GM12878 (cell line): ENCODE data around the gene TRIM54. TPM values are rescaled to one million over a fixed set of nuclear protein-coding genes. Genes with fewer than 3 reads are reported as not detected.

ENCODE experiments used
- ATAC-seq: fragments of 200-7000 bp; cut with Tn5 transposase; 3 replicates; pipeline ENCODE4 v1.9.1; 2020; ENCODE audit warnings: mild to moderate bottlenecking, moderate library complexity
- BruUV-seq: library from RNA; stranded (reverse); fragments of 400-500 nt; replicated peaks from 2 replicates; lab custom pipeline; 2021; lab: Mats Ljungman, UMichigan
- CTCF ChIA-PET: fragments of 300-600 bp; sonication (Branson Sonifier 250); formaldehyde crosslinking; extraction: SDS; loops from one replicate; lab custom pipeline; 2021; ENCODE audit warnings: inconsistent platforms; lab: Yijun Ruan, JAX
- POLR2A ChIA-PET: fragments of 350-600 bp; formaldehyde crosslinking; extraction: SDS; loops from one replicate; lab custom pipeline; 2021; ENCODE audit warnings: inconsistent platforms; lab: Charles Lee
- RAD21 ChIA-PET: fragments of 300-600 bp; sonication (Branson Sonifier 250); formaldehyde crosslinking; loops from one replicate; lab custom pipeline; 2023; ENCODE audit warnings: antibody characterized with exemption; ENCODE audit not compliant: unreplicated experiment; lab: Charles Lee
- SMC1A ChIA-PET: fragments of 300-600 bp; sonication (Branson Sonifier 250); formaldehyde crosslinking; loops from one replicate; lab custom pipeline; 2023; ENCODE audit not compliant: unreplicated experiment, uncharacterized antibody; lab: Charles Lee
- DNase-seq: peaks from one replicate; pipeline ENCODE4 v3.0.0-alpha.2; 2011; ENCODE audit warnings: low read depth, low spot score
- FAIRE-seq: peaks from 3 replicates; lab custom pipeline; 2011; peaks lifted over from hg19 to GRCh38; lab: Jason Lieb, UNC
- H2AFZ ChIP-seq: 2 replicates; pipeline ENCODE4 v1.6.0; 2011; ENCODE audit warnings: low read depth, low read length, control low read depth; ENCODE audit not compliant: control insufficient read depth
- H3K27ac ChIP-seq: 2 replicates; pipeline ENCODE4 v1.5.1; 2011; ENCODE audit warnings: control low read depth; ENCODE audit not compliant: control insufficient read depth, insufficient read depth
- H3K27me3 ChIP-seq, 2 experiments: replicated peaks in 1 of 2; 2 replicates each; pipeline versions ENCODE4 v1.6.0 to v1.6.1; 2011; ENCODE audit warnings: low read length in 1 of 2; ENCODE audit not compliant: control insufficient read depth in 2 of 2, insufficient read depth in 2 of 2
- H3K36me3 ChIP-seq, 2 experiments: 2 replicates each; pipeline ENCODE4 v1.5.1; 2011; ENCODE audit warnings: low read length in 1 of 2; ENCODE audit not compliant: control insufficient read depth in 2 of 2, insufficient read depth in 2 of 2
- H3K4me1 ChIP-seq: 2 replicates; pipeline ENCODE4 v1.6.1; 2011; ENCODE audit warnings: mild to moderate bottlenecking, low read length, moderate library complexity, mixed read lengths; ENCODE audit not compliant: control insufficient read depth, insufficient read depth
- H3K4me2 ChIP-seq: 2 replicates; pipeline ENCODE4 v1.6.0; 2011; ENCODE audit warnings: control low read depth; ENCODE audit not compliant: control insufficient read depth, insufficient read depth
- H3K4me3 ChIP-seq: fragments of 200-600 bp; sonication (generic); 2 replicates; pipeline ENCODE4 v1.5.1; 2016
- H3K79me2 ChIP-seq: 2 replicates; pipeline ENCODE4 v1.6.0; 2011; ENCODE audit warnings: low read length; ENCODE audit not compliant: control insufficient read depth, insufficient read depth
- H3K9ac ChIP-seq: 2 replicates; pipeline ENCODE4 v1.8.0; 2011; ENCODE audit warnings: low read length, control low read depth, mixed read lengths; ENCODE audit not compliant: control insufficient read depth, insufficient read depth
- H3K9me3 ChIP-seq: replicated peaks from 3 replicates; pipeline ENCODE4 v1.5.1; 2011; ENCODE audit warnings: mild to moderate bottlenecking, low read length; ENCODE audit not compliant: control insufficient read depth, insufficient read depth
- H4K20me1 ChIP-seq: 2 replicates; pipeline ENCODE4 v1.6.0; 2011; ENCODE audit not compliant: control insufficient read depth, insufficient read depth
- FOXM1 ChIP-seq: IDR thresholded peaks from 2 replicates; pipeline ENCODE4 v1.6.1; 2012; ENCODE audit warnings: low read depth, mild to moderate bottlenecking, inconsistent platforms, low read length, moderate library complexity
- IKZF2 ChIP-seq, 2 experiments: fragments of 450-650 bp; IDR thresholded peaks; 2 replicates each; pipeline ENCODE4 v1.6.1; 2017; ENCODE audit warnings: mild to moderate bottlenecking in 2 of 2, moderate library complexity in 2 of 2
- KDM1A ChIP-seq: fragments of 200-600 bp; sonication (generic); IDR thresholded peaks from 2 replicates; pipeline ENCODE4 v1.6.1; 2016; ENCODE audit warnings: borderline replicate concordance
- NR2C1 ChIP-seq: fragments of 450-650 bp; IDR thresholded peaks from 2 replicates; pipeline ENCODE4 v1.6.1; 2017; ENCODE audit warnings: antibody characterized with exemption, mild to moderate bottlenecking, moderate library complexity
- PAX5 ChIP-seq: IDR thresholded peaks from 2 replicates; pipeline ENCODE4 v1.6.1; 2011; ENCODE audit warnings: low read depth, low read length, borderline replicate concordance
- PAX8 ChIP-seq: fragments of 450-650 bp; IDR thresholded peaks from 2 replicates; pipeline ENCODE4 v1.6.1; 2017; ENCODE audit warnings: mild to moderate bottlenecking, moderate library complexity
- RAD21 ChIP-seq: IDR thresholded peaks from 2 replicates; pipeline ENCODE4 v1.6.1; 2011; ENCODE audit warnings: mild to moderate bottlenecking, low read depth, low read length, moderate library complexity; ENCODE audit not compliant: insufficient read depth
- RB1 ChIP-seq: fragments of 450-650 bp; formaldehyde crosslinking; IDR thresholded peaks from 2 replicates; pipeline ENCODE4 v1.6.1; 2017; ENCODE audit warnings: mild to moderate bottlenecking, borderline replicate concordance
- SIN3A ChIP-seq: IDR thresholded peaks from 2 replicates; pipeline ENCODE4 v1.6.1; 2012; ENCODE audit warnings: low read depth, low read length, improper control_type of control experiment
- SREBF1 ChIP-seq: IDR thresholded peaks from 2 replicates; pipeline ENCODE4 v1.6.1; 2012; ENCODE audit warnings: mild to moderate bottlenecking, low read length
- SUPT20H ChIP-seq: IDR thresholded peaks from 2 replicates; pipeline ENCODE4 v1.6.1; 2011; ENCODE audit warnings: low read depth, mild to moderate bottlenecking, low read length, moderate library complexity, borderline replicate concordance; ENCODE audit not compliant: control insufficient read depth
- TBL1XR1 ChIP-seq: IDR thresholded peaks from 2 replicates; pipeline ENCODE4 v1.6.1; 2012; ENCODE audit warnings: low read depth, low read length, improper control_type of control experiment
- TCF12 ChIP-seq: IDR thresholded peaks from 2 replicates; pipeline ENCODE4 v1.6.1; 2011; ENCODE audit warnings: low read depth, mild to moderate bottlenecking, low read length
- YBX1 ChIP-seq: fragments of 450-650 bp; IDR thresholded peaks from 2 replicates; pipeline ENCODE4 v1.6.1; 2016; ENCODE audit warnings: antibody characterized with exemption
- WGBS: methylation state at CpG from one replicate; pipeline ENCODE4 v1.1.6; 2016; ENCODE audit warnings: low lambda C conversion rate; ENCODE audit not compliant: insufficient replicate concordance, insufficient coverage; ENCODE audit errors: missing lambda C conversion rate; 5-methylcytosine and 5-hydroxymethylcytosine counted together
- in situ Hi-C: fragments of 300-500 bp; cut with MboI; formaldehyde crosslinking; loops from 9 replicates; pipeline ENCODE4 v1.14.3; 2018; ENCODE audit warnings: mixed read lengths
- intact Hi-C: fragments of 100-400 bp; cut with micrococcal nuclease; formaldehyde crosslinking; loops from one replicate; pipeline ENCODE4 v1.14.2; 2022; ENCODE audit not compliant: unreplicated experiment
- polyA plus RNA-seq, 11 experiments: library from polyadenylated mRNA; depleted of rRNA in 4 of 11; unstranded in 6 of 11; stranded (reverse) in 5 of 11; fragments of >200 nt; fragmentation: Nextera tagmentation in 4 of 11; fragmentation: Illumina TruSeq in 1 of 11; extraction: Ambion mirVana in 4 of 11; extraction: Trizol in 1 of 11; gene quantifications; 1 replicate in 1 of 11; 2 replicates in 10 of 11; pipeline versions ENCODE4 v1.2.1 to v1.2.3, GENCODE V29; 2011 to 2016; ENCODE audit warnings: inconsistent platforms in 2 of 11, missing spikeins in 2 of 11, low read depth in 1 of 11
- total RNA-seq, 4 experiments: library from RNA; depleted of rRNA in 3 of 4; stranded (reverse); fragments of >200 nt in 3 of 4; fragmentation: Illumina TruSeq in 1 of 4; extraction: Trizol in 1 of 4; gene quantifications; 2 replicates each; pipeline versions ENCODE4 v1.2.1 to v1.2.3, GENCODE V29; 2013 to 2021
- TF ChIP-seq, protein P1 (sequence below): fragments of 450-650 bp; IDR thresholded peaks from 2 replicates; pipeline ENCODE4 v1.6.1; 2016; ENCODE audit warnings: mild to moderate bottlenecking
- TF ChIP-seq, protein P2 (sequence below): IDR thresholded peaks from 2 replicates; pipeline ENCODE4 v1.6.1; 2012; ENCODE audit warnings: low read depth, low read length, improper control_type of control experiment
- TF ChIP-seq, protein P3 (sequence below), 3 experiments: IDR thresholded peaks in 2 of 3; conservative IDR thresholded peaks in 1 of 3; 2 replicates each; pipeline ENCODE4 v1.5.1; 2011; ENCODE audit warnings: low read depth in 3 of 3, low read length in 3 of 3, mild to moderate bottlenecking in 3 of 3, control low read depth in 2 of 3, moderate library complexity in 2 of 3, inconsistent platforms in 1 of 3, mixed read lengths in 1 of 3; ENCODE audit not compliant: control insufficient read depth in 2 of 3, insufficient read depth in 1 of 3; ENCODE audit errors: extremely low read depth in 1 of 3
- TF ChIP-seq, protein P4 (sequence below): fragments of 450-650 bp; IDR thresholded peaks from 2 replicates; pipeline ENCODE4 v1.6.1; 2016; ENCODE audit warnings: mild to moderate bottlenecking

The TRIM54 gene
- total and polyA plus RNA-seq, 10 of the 15 experiments (the other 5 are each of a cell fraction or from before 2014, with no cell fraction given): 0.03 to 0.08 TPM; not detected in 8

DNA sequence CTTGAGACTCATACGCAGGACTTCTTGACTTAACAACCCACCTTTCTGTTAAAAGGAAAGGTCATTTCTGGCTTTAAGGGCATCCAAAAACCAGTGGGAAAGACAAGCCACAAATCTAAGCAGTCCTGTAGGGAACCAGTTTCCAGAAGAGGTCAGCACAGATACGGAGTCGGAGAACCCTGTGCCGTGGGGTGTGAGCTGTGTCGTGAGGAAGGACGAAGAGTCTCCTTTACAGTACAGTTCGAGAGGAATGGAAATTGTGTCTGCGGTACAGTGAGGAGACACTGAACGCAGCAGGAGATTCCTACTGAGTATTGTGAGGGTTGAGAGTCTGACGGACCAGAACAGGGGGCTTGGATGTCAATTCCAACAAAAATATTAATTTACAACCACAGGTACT, 37.1 kb upstream of the TRIM54 start:
- SMC1A ChIA-PET: interaction anchor here (1.0 kb wide), 1 partner anchor 283 kb away, joined by 3 read pairs; no protein-coding TSS in a partner anchor
- no peaks in the 10 kb centered on the region for H3K79me2 ChIP-seq
- no peak overlapping the region for H3K4me2 ChIP-seq
- H3K27me3 ChIP-seq: no peaks in the 10 kb centered on the region
- 96% methylated on average over 10 of the region's 10 CpGs for WGBS
- peaks cover 24 to 38% of the 10 kb centered on the region in 2 experiments for H3K36me3 ChIP-seq
- FAIRE-seq (no peak), ATAC-seq (no peak), DNase-seq (no peak)
- H3K4me1 ChIP-seq: no peaks in the 10 kb centered on the region
- H2AFZ ChIP-seq: no peak overlapping the region
- H3K9ac ChIP-seq: no peak overlapping the region
- no TSS peak for BruUV-seq
- no peaks in the 10 kb centered on the region for H3K9me3 ChIP-seq
- H4K20me1 ChIP-seq: no peaks in the 10 kb centered on the region
- TF ChIP-seq, protein P1, sequence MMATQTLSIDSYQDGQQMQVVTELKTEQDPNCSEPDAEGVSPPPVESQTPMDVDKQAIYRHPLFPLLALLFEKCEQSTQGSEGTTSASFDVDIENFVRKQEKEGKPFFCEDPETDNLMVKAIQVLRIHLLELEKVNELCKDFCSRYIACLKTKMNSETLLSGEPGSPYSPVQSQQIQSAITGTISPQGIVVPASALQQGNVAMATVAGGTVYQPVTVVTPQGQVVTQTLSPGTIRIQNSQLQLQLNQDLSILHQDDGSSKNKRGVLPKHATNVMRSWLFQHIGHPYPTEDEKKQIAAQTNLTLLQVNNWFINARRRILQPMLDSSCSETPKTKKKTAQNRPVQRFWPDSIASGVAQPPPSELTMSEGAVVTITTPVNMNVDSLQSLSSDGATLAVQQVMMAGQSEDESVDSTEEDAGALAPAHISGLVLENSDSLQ: no peak
- TF ChIP-seq IKZF2 (IDR thresholded peaks at IDR 0.05) (no peak), TCF12 (no peak), SREBF1 (no peak), NR2C1 (no peak), YBX1 (no peak), KDM1A (no peak), PAX8 (no peak), FOXM1 (no peak), SIN3A (no peak), PAX5 (no peak), TBL1XR1 (no peak), SUPT20H (no peak), RAD21 (no peak), RB1 (no peak)
- TF ChIP-seq, protein P2, sequence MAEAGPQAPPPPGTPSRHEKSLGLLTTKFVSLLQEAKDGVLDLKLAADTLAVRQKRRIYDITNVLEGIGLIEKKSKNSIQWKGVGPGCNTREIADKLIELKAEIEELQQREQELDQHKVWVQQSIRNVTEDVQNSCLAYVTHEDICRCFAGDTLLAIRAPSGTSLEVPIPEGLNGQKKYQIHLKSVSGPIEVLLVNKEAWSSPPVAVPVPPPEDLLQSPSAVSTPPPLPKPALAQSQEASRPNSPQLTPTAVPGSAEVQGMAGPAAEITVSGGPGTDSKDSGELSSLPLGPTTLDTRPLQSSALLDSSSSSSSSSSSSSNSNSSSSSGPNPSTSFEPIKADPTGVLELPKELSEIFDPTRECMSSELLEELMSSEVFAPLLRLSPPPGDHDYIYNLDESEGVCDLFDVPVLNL: no peak
- TF ChIP-seq, protein P3, sequence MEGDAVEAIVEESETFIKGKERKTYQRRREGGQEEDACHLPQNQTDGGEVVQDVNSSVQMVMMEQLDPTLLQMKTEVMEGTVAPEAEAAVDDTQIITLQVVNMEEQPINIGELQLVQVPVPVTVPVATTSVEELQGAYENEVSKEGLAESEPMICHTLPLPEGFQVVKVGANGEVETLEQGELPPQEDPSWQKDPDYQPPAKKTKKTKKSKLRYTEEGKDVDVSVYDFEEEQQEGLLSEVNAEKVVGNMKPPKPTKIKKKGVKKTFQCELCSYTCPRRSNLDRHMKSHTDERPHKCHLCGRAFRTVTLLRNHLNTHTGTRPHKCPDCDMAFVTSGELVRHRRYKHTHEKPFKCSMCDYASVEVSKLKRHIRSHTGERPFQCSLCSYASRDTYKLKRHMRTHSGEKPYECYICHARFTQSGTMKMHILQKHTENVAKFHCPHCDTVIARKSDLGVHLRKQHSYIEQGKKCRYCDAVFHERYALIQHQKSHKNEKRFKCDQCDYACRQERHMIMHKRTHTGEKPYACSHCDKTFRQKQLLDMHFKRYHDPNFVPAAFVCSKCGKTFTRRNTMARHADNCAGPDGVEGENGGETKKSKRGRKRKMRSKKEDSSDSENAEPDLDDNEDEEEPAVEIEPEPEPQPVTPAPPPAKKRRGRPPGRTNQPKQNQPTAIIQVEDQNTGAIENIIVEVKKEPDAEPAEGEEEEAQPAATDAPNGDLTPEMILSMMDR (IDR thresholded peaks at IDR 0.05 in 2 of 3, conservative IDR thresholded peaks at IDR 0.05 in 1 of 3; ENCODE audit: control insufficient read depth in 2 of 3, extremely low read depth in 1 of 3, insufficient read depth in 1 of 3, low read depth in 3 of 3, low read length in 3 of 3): no peak
- TF ChIP-seq, protein P4, sequence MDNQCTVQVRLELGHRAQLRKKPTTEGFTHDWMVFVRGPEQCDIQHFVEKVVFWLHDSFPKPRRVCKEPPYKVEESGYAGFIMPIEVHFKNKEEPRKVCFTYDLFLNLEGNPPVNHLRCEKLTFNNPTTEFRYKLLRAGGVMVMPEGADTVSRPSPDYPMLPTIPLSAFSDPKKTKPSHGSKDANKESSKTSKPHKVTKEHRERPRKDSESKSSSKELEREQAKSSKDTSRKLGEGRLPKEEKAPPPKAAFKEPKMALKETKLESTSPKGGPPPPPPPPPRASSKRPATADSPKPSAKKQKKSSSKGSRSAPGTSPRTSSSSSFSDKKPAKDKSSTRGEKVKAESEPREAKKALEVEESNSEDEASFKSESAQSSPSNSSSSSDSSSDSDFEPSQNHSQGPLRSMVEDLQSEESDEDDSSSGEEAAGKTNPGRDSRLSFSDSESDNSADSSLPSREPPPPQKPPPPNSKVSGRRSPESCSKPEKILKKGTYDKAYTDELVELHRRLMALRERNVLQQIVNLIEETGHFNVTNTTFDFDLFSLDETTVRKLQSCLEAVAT: no peak
- in situ Hi-C loops (no loop called here), intact Hi-C loops (no loop called here)
- RAD21 ChIA-PET: interaction anchor here (0.6 kb wide), 1 partner anchor 35 kb away, joined by 3 read pairs; no protein-coding TSS in a partner anchor
- no peak overlapping the region for H3K27ac ChIP-seq
- POLR2A ChIA-PET: no interaction called here
- H3K4me3 ChIP-seq: no peak overlapping the region
- CTCF ChIA-PET: interaction anchor here (1.3 kb wide), 1 partner anchor 58 kb away, joined by 4 read pairs; no protein-coding TSS in a partner anchor
